Esophagus squamous epithelium (tissue), 4 donors: ENCODE data around the gene NOM1.
"Not testable (repeated sequence)": the region's sequence is repeated elsewhere in the genome, so short reads cannot be mapped to it uniquely, and the experiment has no call there.

Source experiments
- POLR2A ChIP-seq, 4 donors: fragments of 450-650 bp; IDR thresholded peaks; one replicate each; pipeline ENCODE4 v1.6.1; 2017; ENCODE audit warnings: antibody characterized with exemption in 4 of 4, mild to moderate bottlenecking in 4 of 4, moderate library complexity in 3 of 4
- TF ChIP-seq, protein P1 (sequence below), 6 experiments: fragments of 450-650 bp in 4 of 6; fragments of 200-600 bp in 2 of 6; sonication (generic) in 2 of 6; IDR thresholded peaks; one replicate each; pipeline ENCODE4 v1.5.1; 2016 to 2019; ENCODE audit warnings: antibody characterized with exemption in 6 of 6, mild to moderate bottlenecking in 4 of 6, moderate library complexity in 4 of 6

- TF ChIP-seq, protein P1, sequence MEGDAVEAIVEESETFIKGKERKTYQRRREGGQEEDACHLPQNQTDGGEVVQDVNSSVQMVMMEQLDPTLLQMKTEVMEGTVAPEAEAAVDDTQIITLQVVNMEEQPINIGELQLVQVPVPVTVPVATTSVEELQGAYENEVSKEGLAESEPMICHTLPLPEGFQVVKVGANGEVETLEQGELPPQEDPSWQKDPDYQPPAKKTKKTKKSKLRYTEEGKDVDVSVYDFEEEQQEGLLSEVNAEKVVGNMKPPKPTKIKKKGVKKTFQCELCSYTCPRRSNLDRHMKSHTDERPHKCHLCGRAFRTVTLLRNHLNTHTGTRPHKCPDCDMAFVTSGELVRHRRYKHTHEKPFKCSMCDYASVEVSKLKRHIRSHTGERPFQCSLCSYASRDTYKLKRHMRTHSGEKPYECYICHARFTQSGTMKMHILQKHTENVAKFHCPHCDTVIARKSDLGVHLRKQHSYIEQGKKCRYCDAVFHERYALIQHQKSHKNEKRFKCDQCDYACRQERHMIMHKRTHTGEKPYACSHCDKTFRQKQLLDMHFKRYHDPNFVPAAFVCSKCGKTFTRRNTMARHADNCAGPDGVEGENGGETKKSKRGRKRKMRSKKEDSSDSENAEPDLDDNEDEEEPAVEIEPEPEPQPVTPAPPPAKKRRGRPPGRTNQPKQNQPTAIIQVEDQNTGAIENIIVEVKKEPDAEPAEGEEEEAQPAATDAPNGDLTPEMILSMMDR (IDR thresholded peaks at IDR 0.05): not testable (repeated sequence)
- not testable (repeated sequence) for TF ChIP-seq POLR2A (IDR thresholded peaks at IDR 0.05)
These were observed 39.8 kb upstream of the NOM1 start for GRCh38 chr7:156909574-156910252.
